K562 (cell line): ENCODE data around the gene MTF1. TPM values are rescaled to one million over a fixed set of nuclear protein-coding genes. Genes with fewer than 3 reads are reported as not detected.
"Not testable (repeated sequence)": the region's sequence is repeated elsewhere in the genome, so short reads cannot be mapped to it uniquely, and the experiment has no call there.

Experiments used
- ATAC-seq: fragments of 200-7000 bp; cut with Tn5 transposase; 3 replicates; pipeline ENCODE4 v1.9.1; 2020; ENCODE audit warnings: moderate library complexity
- BruUV-seq: library from RNA; stranded (reverse); fragments of 400-500 nt; replicated peaks from 2 replicates; lab custom pipeline; 2021; lab: Mats Ljungman, UMichigan
- CTCF ChIA-PET: fragments of 300-600 bp; formaldehyde crosslinking; extraction: SDS; loops from one replicate; lab custom pipeline; 2021; ENCODE audit warnings: low intra/inter-chr PET ratio; lab: Yijun Ruan, JAX
- POLR2A ChIA-PET: fragments of 300-600, 350-650 bp; sonication (Branson Sonifier 250); formaldehyde crosslinking; extraction: SDS; loops from one replicate; lab custom pipeline; 2021; ENCODE audit warnings: antibody characterized with exemption, inconsistent platforms; lab: Yijun Ruan, JAX
- DNase-seq, 4 experiments: peaks; one replicate each; pipeline versions ENCODE4 v3.0.0 to v3.0.0-alpha.2; 2011 to 2018; ENCODE audit warnings: low spot score in 3 of 4, mixed read lengths in 3 of 4; ENCODE audit errors: extremely low read depth in 1 of 4
- FAIRE-seq: peaks from 2 replicates; lab custom pipeline; 2011; peaks lifted over from hg19 to GRCh38; lab: Jason Lieb, UNC
- H2AFZ ChIP-seq: 2 replicates; pipeline ENCODE4 v1.6.0; 2011; ENCODE audit warnings: low read depth, low read length, control low read depth, inconsistent platforms
- H3K27ac ChIP-seq: fragments of 200-600 bp; 3 replicates; pipeline ENCODE4 v1.8.0; 2011; ENCODE audit warnings: low read depth, mild to moderate bottlenecking, control low read depth, inconsistent platforms, low read length, moderate library complexity, mixed read lengths; ENCODE audit errors: extremely low read depth
- H3K27me3 ChIP-seq, 2 experiments: fragments of 300-600 bp in 1 of 2; 2 replicates in 1 of 2; 3 replicates in 1 of 2; pipeline versions ENCODE4 v1.6.0 to v1.8.0; 2011; ENCODE audit warnings: inconsistent platforms in 2 of 2, low read length in 2 of 2, mild to moderate bottlenecking in 1 of 2, mixed read lengths in 1 of 2, moderate library complexity in 1 of 2; ENCODE audit not compliant: control insufficient read depth in 2 of 2, insufficient read depth in 2 of 2
- H3K36me3 ChIP-seq: fragments of 300-600 bp; 3 replicates; pipeline ENCODE4 v1.8.0; 2011; ENCODE audit warnings: mild to moderate bottlenecking, low read length, inconsistent platforms; ENCODE audit not compliant: control insufficient read depth, insufficient read depth
- H3K4me1 ChIP-seq, 2 experiments: fragments of 200-600 bp in 1 of 2; replicated peaks in 1 of 2; 2 replicates in 1 of 2; 3 replicates in 1 of 2; pipeline versions ENCODE4 v1.5.1 to v1.8.0; 2011; ENCODE audit warnings: inconsistent platforms in 2 of 2, low read length in 2 of 2, mild to moderate bottlenecking in 1 of 2, mixed read lengths in 1 of 2, moderate library complexity in 1 of 2; ENCODE audit not compliant: control insufficient read depth in 2 of 2, insufficient read depth in 2 of 2
- H3K4me2 ChIP-seq: 2 replicates; pipeline ENCODE4 v1.6.1; 2011; ENCODE audit warnings: low read length, control low read depth, inconsistent platforms, mixed read lengths; ENCODE audit not compliant: insufficient read depth
- H3K4me3 ChIP-seq: fragments of 200-600 bp; sonication (generic), shearing (Covaris generic); 2 replicates; pipeline ENCODE4 v1.5.1; 2016; ENCODE audit warnings: control low read depth, inconsistent platforms
- H3K79me2 ChIP-seq: fragments of 200-600 bp; 3 replicates; pipeline ENCODE4 v1.8.0; 2011; ENCODE audit warnings: low read length, inconsistent platforms; ENCODE audit not compliant: control insufficient read depth, insufficient read depth
- H3K9ac ChIP-seq, 2 experiments: 2 replicates each; pipeline versions ENCODE4 v1.6.0 to v1.6.1; 2011; ENCODE audit warnings: low read depth in 2 of 2, low read length in 2 of 2, control low read depth in 1 of 2, inconsistent platforms in 1 of 2, mild to moderate bottlenecking in 1 of 2, mixed read lengths in 1 of 2; ENCODE audit not compliant: insufficient read depth in 1 of 2
- H3K9me1 ChIP-seq: one replicate; pipeline ENCODE4 v1.6.0; 2011; ENCODE audit warnings: inconsistent platforms, mild to moderate bottlenecking, low read length, moderate library complexity; ENCODE audit not compliant: control insufficient read depth, insufficient read depth
- H3K9me3 ChIP-seq: replicated peaks from 2 replicates; pipeline ENCODE4 v1.5.1; 2011; ENCODE audit warnings: low read depth, low read length, inconsistent platforms; ENCODE audit not compliant: control insufficient read depth, insufficient read depth
- H4K20me1 ChIP-seq: replicated peaks from 2 replicates; pipeline ENCODE4 v1.6.1; 2011; ENCODE audit warnings: low read length, inconsistent platforms, mixed read lengths; ENCODE audit not compliant: control insufficient read depth, insufficient read depth
- NCOA2 ChIP-seq, 2 experiments: fragments of 450-650 bp; IDR thresholded peaks; 2 replicates each; pipeline ENCODE4 v1.6.1; 2018; ENCODE audit warnings: mild to moderate bottlenecking in 2 of 2, moderate library complexity in 1 of 2; ENCODE audit not compliant: partially characterized antibody in 2 of 2
- TSC22D4 ChIP-seq: fragments of 450-650 bp; IDR thresholded peaks from 2 replicates; pipeline ENCODE4 v1.6.1; 2016; ENCODE audit warnings: missing genetic modification characterization, missing biosample characterization, control low read depth
- WGBS: fragments of 100-300 bp; shearing (Covaris generic); methylation state at CpG from one replicate; pipeline ENCODE4 v1.1.6; 2016; ENCODE audit warnings: low coverage, mixed read lengths; ENCODE audit not compliant: insufficient coverage; ENCODE audit errors: missing lambda C conversion rate; 5-methylcytosine and 5-hydroxymethylcytosine counted together
- in situ Hi-C: fragments of 300-500 bp; cut with MboI; formaldehyde crosslinking; loops from 4 replicates; pipeline ENCODE4 v1.15.0; 2018; ENCODE audit warnings: inconsistent platforms, mixed read lengths
- intact Hi-C: fragments of 100-400 bp; cut with micrococcal nuclease; formaldehyde crosslinking; loops from 2 replicates; pipeline ENCODE4 v1.14.2; 2022
- polyA plus RNA-seq, 8 experiments: library from polyadenylated mRNA; depleted of rRNA in 4 of 8; stranded (reverse) in 5 of 8; unstranded in 3 of 8; fragments of >200 nt; fragmentation: Nextera tagmentation in 2 of 8; fragmentation: Illumina TruSeq in 1 of 8; extraction: Ambion mirVana in 2 of 8; extraction: Trizol in 1 of 8; gene quantifications; 2 replicates each; pipeline versions ENCODE4 v1.2.1 to v1.2.3, GENCODE V29; 2011 to 2014; ENCODE audit warnings: inconsistent platforms in 1 of 8, missing spikeins in 1 of 8
- total RNA-seq, 7 experiments: library from RNA; depleted of rRNA in 6 of 7; stranded (reverse); fragments of >200 nt in 6 of 7; fragmentation: Illumina TruSeq in 2 of 7; extraction: Trizol in 2 of 7; gene quantifications; 2 replicates each; pipeline versions ENCODE4 v1.2.1 to v1.2.3, GENCODE V29; 2011 to 2021; ENCODE audit warnings: low replicate concordance in 1 of 7

MTF1 gene
- total and polyA plus RNA-seq, 9 of the 15 experiments (the other 6 are each of a cell fraction or from before 2014, with no cell fraction given), result 1.1 to 12.2 (median 4.3) TPM

GRCh38 chr1:37859507-37860345, at the start of gene MTF1 (continued):
- no peak for TF ChIP-seq NCOA2 (IDR thresholded peaks at IDR 0.05; ENCODE audit: partially characterized antibody in 2 of 2)
- no peak for TF ChIP-seq TSC22D4 (tag)

DNA sequence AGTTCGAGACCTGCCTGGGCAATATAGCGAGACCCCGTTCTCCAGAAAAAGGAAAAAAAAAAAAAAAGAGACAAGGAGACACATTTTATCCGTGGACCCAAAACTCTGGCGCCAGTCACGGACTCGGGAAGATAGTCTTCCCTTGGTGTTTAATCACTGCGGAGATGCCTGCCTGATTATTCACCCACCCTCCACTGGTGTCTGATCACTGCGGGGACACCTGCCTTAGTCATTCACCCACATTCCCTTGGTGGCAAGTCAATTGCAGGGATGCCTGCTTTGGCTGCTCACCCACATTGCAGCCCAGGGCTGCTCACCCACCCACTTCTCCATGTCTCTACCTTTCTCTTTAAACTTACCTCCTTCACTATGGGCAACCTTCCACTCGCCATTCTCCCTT, 49.1 kb upstream of the MTF1 start:
- H3K4me2 ChIP-seq, FAIRE-seq, in situ Hi-C loops, BruUV-seq, H3K27me3 ChIP-seq, DNase-seq, H3K4me1 ChIP-seq, H3K79me2 ChIP-seq, CTCF ChIA-PET, H2AFZ ChIP-seq, intact Hi-C loops, H3K36me3 ChIP-seq, H3K9me3 ChIP-seq, H3K27ac ChIP-seq, H4K20me1 ChIP-seq, ATAC-seq, H3K4me3 ChIP-seq, H3K9me1 ChIP-seq, H3K9ac ChIP-seq: not testable (repeated sequence)
- 89% methylated on average over 7 of the region's 10 CpGs for WGBS
- POLR2A ChIA-PET, result interaction anchor here (1.0 kb wide), 1 partner anchor 14 kb away, joined by 3 read pairs; no protein-coding TSS in a partner anchor
